NB4 (cell line): ENCODE data around the gene ARHGAP12.

Experiments
- CTCF ChIP-seq: IDR thresholded peaks from one replicate; pipeline ENCODE4 v1.5.1; 2012; ENCODE audit warnings: low read depth, low read length
- MAX ChIP-seq: IDR thresholded peaks from 2 replicates; pipeline ENCODE4 v1.6.1; 2011; ENCODE audit warnings: low read depth, low read length
- MYC ChIP-seq: IDR thresholded peaks from 2 replicates; pipeline ENCODE4 v1.6.1; 2011; ENCODE audit warnings: low read depth, low read length
- POLR2A ChIP-seq: IDR thresholded peaks from 2 replicates; pipeline ENCODE4 v1.6.1; 2011; ENCODE audit warnings: mild to moderate bottlenecking; ENCODE audit not compliant: insufficient read length; ENCODE audit errors: extremely low read depth

- TF ChIP-seq CTCF (no peak), POLR2A (no peak), MYC (no peak), MAX (no peak)
These were observed 20.6 kb upstream of the ARHGAP12 start for GRCh38 chr10:31949266-31949665.
